GM19043 (cell line): ENCODE data around the gene TMEM26.

Source experiments
- ATAC-seq: cut with Tn5 transposase; IDR thresholded peaks from one replicate; pipeline ENCODE4 v1.9.1; 2021; ENCODE audit warnings: low read depth; ENCODE audit not compliant: unreplicated experiment

Gene TMEM26

DNA sequence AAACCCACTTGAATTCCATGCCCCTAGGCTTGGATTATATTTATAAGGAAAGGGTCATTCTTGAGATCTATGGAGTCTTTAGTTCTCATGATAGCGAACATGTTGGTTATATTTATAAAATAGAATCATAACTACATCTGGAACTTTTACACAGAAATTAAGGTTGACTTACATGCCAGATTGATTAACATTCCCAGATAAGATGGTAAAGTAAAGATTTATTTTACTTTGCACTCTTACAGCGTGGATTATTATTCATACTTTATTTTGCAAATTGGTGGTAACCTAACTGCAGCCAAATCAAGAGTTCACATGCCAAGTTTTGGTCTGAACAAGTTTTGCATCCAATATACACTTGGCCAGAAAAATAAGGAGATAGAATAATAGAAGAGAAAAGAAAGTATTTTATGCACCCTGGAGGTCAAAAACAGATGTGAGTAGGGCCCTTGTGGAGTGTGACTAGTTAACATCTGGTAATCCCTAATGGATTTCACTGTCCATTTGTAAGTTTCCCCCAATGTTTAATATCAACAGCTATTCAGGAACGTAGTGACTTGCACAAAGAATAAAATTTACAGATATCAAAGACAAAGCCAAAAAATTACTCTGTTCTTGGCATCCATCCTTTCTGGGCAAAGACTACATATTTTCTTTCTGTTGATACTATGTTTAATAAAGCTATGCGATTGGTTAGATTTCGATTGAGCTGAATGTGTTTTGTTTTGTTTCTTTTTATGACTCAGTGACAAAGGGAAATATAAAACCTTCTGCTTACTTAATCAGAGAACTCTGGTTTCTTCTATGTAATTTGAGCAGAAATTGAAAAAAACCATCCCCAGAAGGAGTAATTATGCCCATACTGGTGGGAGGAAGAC is 10.1 kb upstream of the TMEM26 start:
- ATAC-seq, result no peak

DNA sequence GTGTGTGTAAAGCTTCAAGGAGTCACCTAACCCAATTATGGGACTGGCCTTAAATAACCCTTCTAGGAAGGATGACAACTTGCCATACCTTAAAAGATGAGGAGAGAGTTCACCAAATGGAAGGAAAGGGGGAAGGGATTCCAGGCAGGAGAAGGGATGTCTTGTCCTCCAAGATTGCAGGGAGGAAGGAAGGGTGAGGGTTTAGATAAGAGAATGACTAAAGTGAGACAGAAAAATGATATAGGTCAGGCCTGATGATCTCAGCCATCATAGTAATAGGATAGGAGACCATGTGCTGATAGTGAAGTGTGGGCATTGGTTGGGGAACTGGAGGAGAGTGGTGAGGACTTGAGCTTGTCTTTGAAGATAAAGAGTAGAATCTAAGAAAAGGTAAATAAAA is 7.7 kb upstream of the TMEM26 start:
- ATAC-seq, result no peak

DNA sequence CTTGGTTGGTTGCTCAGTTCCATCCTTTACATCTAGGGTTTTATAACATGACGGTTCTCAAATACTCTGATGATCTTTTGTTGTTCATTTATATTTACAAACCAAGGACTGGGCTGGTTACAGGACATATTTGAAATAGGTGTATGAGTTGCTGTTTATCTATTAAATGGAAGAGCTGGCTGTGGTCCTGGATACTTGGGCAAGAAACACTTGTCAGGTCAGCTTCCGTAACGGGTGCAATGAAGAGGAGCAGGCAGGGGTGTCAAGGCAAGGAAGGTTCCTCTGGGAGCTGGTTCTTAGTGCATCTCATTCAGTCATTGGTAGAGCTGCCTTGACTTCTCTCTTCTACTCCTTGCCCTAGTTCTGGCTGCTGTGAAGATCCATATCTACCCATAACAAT is 4.8 kb upstream of the TMEM26 start:
- no peak for ATAC-seq

DNA sequence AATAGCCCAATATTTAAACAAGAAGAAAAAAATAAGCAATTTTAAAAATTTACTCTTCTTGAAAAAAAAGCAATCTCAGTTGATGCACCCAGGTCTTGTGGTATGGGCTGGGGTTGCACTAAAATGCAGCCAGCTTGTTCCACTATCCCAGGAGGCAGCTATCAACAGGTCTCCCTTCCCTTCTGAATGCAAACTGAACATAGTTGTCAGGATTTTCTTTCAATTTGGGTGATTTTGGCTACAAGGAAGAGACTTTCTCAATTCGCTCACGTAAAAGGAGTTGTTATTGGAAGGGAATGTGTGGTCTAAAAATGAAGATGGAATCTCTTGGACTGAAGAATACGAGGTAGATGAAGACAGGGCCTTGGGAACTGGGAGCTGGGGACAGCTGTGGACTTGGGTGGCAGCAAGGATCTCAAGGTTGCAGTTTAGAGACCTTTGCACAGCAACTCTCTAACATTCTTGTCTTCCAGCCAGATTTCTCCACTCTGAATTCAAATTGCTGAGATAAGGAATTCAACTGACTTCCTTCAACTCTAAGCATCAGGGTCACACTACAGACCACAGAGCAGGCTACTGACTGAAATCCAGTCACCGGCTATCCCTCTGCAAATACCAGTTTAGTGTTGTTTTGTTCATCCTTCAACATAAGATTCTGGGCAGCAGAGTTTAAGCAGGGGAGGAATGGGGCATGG is 3.1 kb upstream of the TMEM26 start:
- no peak for ATAC-seq

DNA sequence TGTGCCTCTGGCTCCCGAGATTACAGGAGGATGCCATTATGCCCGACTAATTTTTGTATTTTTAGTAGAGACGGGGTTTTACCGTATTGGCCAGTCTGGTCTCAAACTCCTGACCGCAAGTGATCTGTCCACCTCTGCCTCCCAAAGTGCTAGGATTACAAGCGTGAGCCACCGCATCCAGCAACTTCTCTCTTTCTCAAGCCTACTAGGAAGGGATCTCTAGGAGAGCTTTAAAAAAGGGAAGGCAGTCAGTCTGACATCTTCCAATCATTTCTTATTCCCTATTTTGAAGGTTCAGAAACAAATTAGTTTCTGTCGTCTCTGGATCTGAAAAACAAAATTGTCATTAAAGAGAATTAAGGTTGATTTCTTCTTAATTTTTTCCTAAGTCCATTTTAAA is 2.5 kb upstream of the TMEM26 start:
- ATAC-seq, result no peak

DNA sequence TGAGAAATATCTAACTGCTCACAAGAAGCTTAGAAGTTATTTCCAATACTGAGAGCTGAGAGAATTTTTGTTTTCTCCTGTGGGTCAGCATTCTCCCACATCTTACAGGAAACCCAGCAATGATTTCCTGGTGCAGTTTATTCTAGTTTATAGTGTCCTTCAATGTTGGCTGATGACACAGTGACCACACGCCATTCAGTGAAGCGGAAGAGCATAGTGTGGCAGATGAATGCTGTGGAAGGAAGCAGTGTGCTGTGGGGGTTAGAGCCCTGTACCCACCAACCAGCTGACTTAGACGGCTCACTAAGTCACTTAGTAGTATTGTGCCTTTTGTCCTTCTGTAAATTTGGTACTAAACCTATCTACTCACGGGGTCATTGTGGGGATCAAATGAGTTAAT is 1.4 kb upstream of the TMEM26 start:
- ATAC-seq, result no peak

DNA sequence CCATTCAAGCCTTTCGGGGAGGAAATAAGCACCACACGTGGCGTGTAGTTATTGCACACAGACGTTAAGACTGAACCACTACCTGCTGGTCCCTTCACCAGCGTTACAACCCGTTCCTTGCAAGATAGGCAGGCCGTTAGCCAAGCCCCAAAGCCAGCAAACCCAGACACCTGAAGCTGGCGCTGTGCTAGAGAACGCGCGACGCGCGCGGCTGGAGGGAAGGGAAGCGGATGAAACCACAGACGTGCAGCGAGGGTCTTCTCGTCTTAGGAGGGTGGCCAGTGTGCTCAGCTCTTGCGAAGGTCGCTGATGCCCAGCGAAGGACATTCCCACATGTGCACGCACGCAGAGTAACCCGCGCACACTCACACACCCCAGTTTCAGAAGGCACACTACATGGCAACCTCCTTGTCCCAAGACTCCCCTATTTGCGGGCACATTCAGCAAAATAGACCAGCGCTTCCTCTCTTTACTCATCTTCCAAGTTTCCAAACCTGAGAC is 980 bp downstream of the TMEM26 start:
- ATAC-seq, result no peak

DNA sequence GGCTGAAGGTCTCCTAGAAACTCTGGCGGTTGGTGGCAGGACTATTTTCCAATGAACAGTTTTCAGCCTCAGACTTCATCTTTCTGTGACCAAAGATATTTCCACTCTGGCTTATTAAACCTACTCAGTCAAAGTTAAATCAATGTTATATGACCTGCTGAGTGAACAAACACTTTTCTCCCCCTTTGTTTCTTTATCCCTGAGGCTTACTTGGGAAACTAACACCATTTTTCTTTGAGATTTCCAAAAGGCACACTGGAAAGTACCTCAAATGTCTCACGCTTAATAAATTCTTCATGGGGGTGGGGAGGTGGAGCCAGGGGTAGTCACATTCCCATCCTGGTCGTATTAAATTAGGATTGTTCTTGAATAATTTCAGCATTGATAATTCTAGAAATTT is 1.8 kb downstream of the TMEM26 start:
- ATAC-seq, result no peak

DNA sequence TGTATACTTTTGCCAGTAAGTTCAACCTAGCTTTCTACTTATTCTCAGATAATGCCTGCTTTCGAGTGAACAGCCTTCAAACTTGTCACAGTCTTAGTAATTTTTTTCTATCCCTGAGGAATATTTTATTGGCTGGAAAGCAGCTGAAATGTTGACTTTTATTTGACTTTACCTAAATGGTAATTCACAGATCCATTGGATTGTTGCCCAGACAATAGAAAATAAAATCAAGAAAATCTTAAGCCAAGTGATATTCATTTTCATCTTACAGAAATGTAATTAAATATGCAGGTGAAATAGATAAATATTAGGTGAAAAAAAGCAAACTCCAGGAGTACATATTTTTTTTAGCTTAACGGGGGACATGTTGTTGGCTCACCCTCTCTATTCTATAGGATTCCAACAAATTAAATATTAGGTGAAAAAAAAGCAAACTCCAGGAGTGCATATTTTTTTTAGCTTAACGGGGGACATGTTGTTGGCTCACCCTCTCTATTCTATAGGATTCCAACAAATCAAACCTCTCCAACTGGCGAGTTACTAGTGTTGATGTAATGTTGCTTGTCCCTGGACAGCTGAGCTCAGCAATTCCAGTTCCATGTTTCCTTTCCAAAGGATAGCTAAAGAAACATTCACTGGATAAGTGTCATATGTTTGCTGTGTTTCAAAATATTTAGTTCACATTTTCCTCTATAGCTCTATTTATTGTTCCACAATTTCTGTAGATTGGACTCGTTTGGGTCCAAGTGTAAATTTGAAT is 4.2 kb downstream of the TMEM26 start:
- no peak for ATAC-seq

DNA sequence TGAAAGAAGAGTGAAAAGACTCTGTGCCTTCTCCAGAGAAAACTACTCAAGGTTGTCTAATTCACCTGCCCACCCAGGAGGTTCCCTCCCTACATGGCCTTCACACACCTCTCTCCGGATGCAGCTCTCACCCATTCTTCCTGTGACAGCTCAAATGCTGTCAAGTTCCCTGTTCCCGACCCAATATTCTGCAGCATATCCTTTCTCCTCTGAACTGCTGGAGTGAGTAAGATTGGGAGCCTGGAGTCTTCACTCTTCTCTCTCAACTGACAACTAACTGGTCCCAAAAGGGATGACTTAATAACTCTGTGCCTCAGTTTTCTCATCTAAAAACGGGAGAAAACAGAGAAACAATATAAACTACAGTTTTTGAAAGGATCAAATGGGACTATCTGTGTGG is 5.1 kb downstream of the TMEM26 start:
- no peak for ATAC-seq

DNA sequence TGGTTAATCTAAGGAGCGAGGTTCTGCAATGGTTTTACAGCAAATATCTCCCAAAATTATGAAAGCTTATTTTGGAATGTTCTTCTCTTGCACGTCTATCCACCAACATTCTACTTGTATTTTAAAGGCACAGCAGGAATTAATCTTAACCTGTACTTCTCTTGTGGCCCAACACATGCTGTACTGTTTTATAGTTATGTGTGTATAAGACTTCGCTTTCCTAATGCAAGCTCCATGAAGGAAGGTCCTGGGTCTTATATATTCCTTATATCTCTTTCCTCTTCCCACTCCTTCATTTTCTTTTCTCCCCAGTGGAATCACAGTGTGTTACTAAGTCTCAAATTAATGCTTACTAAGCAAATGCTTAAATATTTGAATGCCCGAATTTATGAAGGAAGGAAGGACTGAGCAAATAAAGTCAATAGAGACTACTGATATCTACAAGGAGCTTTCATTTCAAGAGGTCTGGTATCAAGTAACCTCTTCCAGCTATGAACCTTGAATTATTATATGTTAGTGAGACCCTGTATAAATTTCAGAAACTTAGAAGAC is 14.0 kb downstream of the TMEM26 start:
- no peak for ATAC-seq

DNA sequence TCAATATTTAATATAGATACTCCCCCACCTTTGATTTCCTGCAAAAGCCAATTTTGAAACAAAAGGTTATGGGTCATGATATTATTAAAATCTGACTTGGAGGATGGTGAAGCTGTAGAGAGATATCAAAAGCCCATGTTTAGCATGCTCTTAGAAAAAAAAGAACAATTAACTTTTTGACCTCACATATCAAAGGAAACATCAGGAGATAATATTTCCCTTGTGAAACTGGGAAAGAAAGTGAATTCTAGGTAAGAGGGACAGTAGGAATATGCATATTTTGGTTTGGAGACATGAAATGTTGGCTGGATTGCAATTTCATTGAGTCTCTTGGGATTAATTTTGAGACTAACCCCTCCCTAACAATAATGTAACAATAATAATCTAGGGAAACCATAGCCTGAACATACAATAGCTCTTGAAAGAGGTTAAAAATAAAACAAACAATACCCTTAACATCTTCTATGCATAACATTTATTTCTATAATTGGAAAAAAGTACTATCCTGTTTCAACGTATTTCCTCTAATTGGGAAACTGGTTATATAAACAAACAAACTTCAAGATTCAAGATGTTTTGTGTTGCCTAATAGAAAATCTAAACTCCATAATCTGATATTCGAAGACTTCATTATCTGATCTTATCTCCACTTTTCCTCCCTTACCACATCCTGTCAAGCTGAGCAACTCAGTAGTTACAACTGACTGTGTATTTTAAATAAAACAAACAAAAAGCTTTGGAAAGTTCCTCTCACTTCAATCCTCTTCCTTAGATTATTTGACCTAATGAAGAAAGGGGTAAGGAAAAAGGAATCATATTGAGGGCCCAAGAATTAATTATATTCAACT is 14.8 kb downstream of the TMEM26 start:
- no peak for ATAC-seq

DNA sequence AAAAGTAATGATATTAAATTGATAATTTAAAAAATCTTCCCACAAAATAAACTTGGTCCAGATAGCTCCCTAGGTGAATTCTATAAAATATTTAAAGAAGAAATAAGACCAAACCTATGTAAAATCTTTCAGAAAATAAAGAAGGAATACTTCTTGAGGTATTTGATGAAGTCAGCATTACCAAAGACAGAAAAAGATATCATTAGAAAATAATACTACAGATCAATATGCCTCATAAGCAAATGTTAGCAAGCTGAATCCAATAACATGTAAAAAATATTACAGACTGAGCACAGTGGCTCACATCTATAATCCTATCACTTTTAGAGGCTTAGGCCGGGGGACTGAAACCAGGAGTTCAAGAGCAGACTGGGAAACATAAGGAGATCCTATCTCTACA is 30.0 kb downstream of the TMEM26 start:
- no peak for ATAC-seq

DNA sequence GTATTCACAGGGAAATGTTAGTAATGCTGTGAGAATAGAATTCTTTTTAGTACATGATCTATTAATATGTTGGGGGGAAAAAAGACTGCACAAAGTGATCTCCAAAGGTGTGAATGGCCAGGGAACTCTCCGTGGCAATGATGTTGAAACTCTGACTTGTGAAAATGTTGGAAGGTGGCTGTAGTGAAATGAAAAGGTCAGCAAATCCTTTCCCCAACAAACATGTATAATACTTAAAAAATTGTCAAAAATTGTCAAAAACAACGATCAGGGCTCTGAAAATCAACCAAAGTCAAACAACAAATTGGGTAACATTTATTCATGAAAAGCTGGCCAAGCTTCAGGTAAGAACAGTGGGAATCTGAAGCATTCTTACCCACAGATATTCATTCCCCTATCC is 35.5 kb downstream of the TMEM26 start:
- ATAC-seq, result no peak

DNA sequence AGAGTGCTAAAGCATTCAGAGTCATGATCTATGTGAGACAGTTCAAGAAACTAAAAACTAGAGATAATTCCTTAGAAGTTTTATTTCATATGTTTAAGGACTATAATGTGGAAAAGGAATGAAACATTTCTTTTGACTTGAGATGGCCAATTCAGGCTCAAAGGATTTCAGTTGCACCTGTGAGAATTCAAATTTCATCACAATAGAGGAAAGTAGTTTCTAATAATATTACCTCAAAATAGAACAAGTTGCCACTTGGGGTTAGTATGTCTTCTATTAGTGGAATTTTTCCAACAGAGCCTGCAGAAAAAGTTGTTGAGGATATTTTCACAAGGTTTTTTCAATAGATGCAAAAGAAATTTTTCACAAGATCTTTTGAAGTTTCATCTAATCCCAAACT is 37.4 kb downstream of the TMEM26 start:
- ATAC-seq, result no peak

DNA sequence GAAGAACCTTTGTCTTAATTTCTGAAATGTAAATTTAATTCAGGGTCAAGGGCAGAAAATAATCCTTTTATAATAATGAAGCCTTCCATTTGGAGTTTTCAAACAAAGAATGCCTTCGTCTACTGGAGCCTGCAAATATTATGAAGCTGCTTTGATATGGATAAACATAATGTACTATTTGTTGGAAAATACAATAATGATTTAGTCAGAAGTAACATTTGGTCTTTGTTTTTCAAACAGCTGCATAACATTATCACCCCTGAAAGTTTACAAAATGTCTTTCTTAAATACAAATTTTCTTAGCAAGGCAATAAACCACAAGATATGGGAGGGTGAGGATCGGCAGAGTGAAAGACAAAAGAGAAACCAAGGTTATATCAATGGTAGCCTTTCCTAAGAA is 41.5 kb downstream of the TMEM26 start:
- ATAC-seq, result no peak

DNA sequence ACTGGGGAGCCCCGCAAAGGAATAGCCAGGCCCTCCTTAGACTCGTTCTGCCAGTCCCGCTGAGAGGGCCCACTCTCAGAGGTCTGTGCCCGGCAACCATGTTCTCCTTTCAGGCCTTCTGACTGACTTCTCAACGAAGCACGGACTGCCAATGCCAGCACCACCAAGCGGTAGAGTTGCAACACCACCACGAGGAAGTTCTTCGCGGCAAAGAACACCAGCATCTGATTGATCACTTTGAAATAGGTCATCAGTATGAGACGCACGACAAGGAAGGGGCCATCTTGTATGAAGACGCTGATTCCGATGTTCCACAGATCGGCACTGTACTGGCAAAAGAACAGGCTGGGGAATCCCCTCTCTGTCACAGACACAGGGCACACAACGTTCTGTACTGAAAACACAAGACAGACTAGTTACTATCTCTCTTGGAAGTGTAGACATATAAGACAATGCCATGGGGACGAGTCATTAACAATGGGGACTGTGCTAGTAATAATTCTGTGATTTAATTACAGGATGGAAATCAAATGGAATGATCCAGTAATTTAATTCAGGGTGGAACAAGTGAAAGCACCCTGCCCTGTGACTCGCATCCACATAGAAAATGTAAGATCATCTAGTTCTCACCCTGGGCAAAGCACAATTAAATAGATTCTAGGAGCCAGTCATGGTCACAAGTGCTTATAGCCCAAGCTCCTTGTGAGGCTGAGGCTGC is 42.7 kb downstream of the TMEM26 start:
- no peak for ATAC-seq

DNA sequence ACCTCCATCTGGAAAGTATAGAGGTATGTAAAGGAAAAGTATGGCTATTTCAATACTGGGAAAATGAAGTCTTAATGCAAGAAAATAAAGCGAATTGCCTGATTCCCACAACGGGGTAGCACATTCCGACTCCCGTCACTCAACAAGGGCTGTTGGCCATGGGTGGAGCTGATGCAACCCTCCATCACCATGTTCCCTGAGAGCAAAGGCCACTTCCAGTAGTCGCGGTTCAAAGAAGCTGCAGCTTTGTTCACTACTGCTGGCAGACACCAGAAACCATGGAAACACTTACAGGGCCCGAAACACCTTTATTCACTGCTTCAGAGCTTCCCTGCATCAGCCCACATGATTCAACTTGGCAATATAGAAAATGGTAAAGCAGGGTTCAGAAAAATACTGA is 44.0 kb downstream of the TMEM26 start:
- ATAC-seq, result no peak

DNA sequence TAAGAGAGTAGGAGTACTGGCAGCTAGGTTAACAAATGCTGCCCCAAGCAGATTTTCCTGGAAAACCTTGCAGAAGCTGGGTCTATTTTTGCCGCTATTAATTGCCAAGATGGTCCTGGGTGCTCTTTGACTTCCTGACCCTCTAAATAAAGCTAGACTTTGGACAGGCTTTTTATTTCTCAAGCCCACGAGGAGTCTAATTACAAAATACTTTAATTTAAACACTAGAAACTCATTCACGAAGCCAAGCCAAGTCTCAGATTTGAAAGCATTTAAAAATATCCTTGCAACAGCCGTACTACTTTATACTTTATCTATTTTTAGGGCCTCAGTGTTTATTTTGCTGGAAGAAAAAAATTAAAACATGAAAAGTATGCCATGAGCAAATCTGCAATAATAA is 45.1 kb downstream of the TMEM26 start:
- ATAC-seq, result no peak
